ENCODE results near the gene MSLN. TPM values are rescaled to one million over a fixed set of nuclear protein-coding genes. Genes with fewer than 3 reads are reported as not detected.

The MSLN gene
- polyA plus RNA-seq, 1 of the 3 experiments (the other 2 are of a cell fraction): 0.02 TPM

DNA sequence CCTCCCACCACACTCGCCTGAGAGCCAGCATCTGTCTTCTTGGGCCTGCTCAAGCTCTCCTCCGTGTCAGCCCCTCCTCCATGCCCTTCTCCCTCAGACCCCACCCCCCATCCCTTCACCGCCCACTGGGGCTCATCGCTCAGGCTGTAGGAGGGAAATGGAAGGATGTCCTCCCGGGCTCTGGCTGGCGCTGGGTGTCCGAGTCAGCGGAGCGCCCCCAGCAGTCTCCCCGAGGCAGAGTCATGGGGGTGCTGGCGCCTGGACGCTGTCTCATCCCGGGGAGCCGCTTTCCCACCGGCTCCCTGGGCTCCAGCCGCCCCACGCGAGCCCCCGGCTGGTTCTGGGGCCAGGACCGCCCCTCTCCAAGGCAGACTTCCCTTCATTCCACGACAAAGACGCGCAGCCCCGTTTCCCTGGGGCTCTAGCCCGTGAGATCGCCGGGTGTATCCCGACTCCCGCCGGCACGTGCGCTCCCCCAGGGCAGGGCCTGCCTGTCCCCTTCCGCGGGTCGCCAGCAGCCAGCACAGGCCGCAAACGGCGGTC is 40.0 kb upstream of the MSLN start (continued):
- TF ChIP-seq, protein P1, sequence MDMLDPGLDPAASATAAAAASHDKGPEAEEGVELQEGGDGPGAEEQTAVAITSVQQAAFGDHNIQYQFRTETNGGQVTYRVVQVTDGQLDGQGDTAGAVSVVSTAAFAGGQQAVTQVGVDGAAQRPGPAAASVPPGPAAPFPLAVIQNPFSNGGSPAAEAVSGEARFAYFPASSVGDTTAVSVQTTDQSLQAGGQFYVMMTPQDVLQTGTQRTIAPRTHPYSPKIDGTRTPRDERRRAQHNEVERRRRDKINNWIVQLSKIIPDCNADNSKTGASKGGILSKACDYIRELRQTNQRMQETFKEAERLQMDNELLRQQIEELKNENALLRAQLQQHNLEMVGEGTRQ (IDR thresholded peaks at IDR 0.05; ENCODE audit: borderline replicate concordance, low read depth, low read length): no peak
- TF ChIP-seq ELF1 (IDR thresholded peaks at IDR 0.05) (no peak; the same call in 1 of the 2 replicates), RFX5 (IDR thresholded peaks at IDR 0.05; ENCODE audit: low read length) (no peak), FOSL2 (IDR thresholded peaks at IDR 0.05; ENCODE audit: borderline replicate concordance, low read depth) (no peak), RAD21 (IDR thresholded peaks at IDR 0.05; ENCODE audit: low read length) (peak; percentile 5; the same call in 1 of the 2 replicates), SMC3 (IDR thresholded peaks at IDR 0.05; ENCODE audit: low read depth, low read length) (no peak), GATA2 (CRISPR knock-in tag; IDR thresholded peaks at IDR 0.05) (no peak), TCF12 (IDR thresholded peaks at IDR 0.05) (peak; percentile 59), YY1 (IDR thresholded peaks at IDR 0.05; ENCODE audit: low read depth) (peak; percentile 59; the same call in 1 of the 2 replicates), EP300 (IDR thresholded peaks at IDR 0.05; ENCODE audit: borderline replicate concordance in 1 of 2, low read depth in 1 of 2, low read length in 1 of 2) (no peak)
- TF ChIP-seq, protein P2, sequence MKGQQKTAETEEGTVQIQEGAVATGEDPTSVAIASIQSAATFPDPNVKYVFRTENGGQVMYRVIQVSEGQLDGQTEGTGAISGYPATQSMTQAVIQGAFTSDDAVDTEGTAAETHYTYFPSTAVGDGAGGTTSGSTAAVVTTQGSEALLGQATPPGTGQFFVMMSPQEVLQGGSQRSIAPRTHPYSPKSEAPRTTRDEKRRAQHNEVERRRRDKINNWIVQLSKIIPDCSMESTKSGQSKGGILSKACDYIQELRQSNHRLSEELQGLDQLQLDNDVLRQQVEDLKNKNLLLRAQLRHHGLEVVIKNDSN (IDR thresholded peaks at IDR 0.05; ENCODE audit: borderline replicate concordance, low read depth): no peak

DNA sequence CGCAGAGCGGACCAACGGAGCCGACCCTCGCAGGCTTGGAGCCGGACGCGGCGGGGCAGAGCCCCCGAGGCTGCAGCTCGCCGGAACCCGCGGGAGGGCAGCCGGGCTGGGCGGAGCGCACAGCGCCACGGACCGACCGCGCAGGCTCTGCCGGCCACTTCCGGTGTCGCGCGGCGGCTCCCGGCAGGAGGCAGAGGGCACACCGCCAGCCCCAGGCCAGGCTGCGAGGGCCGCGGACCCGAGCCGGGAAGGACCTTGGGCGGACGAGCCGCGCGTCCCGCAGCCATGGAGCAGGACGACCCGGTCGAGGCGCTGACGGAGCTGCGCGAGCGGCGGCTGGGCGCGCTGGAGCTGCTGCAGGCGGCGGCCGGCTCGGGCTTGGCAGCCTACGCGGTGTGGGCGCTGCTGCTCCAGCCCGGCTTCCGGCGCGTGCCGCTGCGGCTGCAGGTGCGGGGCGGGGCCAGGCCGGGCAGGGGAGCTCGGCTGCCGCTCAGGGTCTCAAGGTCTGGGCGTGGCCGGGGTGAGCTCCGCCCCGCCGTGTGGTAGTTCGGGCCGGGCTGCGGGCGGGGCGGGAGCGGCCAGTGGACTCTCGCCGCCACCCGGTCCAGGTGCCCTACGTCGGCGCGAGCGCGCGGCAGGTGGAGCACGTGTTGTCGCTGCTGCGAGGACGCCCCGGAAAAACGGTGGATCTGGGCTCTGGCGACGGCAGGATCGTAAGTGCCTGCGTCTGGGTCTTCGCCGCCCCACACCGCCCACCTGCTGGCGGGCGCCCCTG is 39.4 kb upstream of the MSLN start, which contains the start of gene ANTKMT:
ANTKMT (plus strand) TSS at position 157 of the 775 bp plus-strand sequence; CDS start at position 286, 129 bp downstream.
- Histone ChIP-seq H3K4me3 (ENCODE audit: low read depth in 2 of 2, low read length in 1 of 2) (peak within 1 kb of the TSS; percentile 86 to 89), H3K4me2 (peak within 1 kb of the TSS; percentile 100), H3K27ac (ENCODE audit: low read depth in 2 of 2, low read length in 1 of 2) (peak within 1 kb of the TSS; percentile 91 to 99), H3K9ac (peak within 1 kb of the TSS; percentile 85), H3K4me1 (ENCODE audit: control insufficient read depth in 1 of 2, insufficient read depth in 2 of 2, low read depth in 1 of 2, low read length in 1 of 2) (peaks cover 8 to 43% of the 10 kb centered on the region in 2 experiments; a peak in 3 of 4 replicates), H3F3A (replicated peaks; ENCODE audit: insufficient read depth) (peaks cover 26% of the 10 kb centered on the region), H3K36me3 (replicated peaks in 1 of 2; ENCODE audit: control insufficient read depth in 1 of 2, insufficient read depth in 2 of 2, low read length in 1 of 2) (peaks cover 0 to 6% of the 10 kb centered on the region in 2 experiments), H3K27me3 (ENCODE audit: insufficient read depth) (no peaks in the 10 kb centered on the region), H3K9me3 (no peaks in the 10 kb centered on the region), H3K79me2 (ENCODE audit: insufficient read depth) (no peaks in the 10 kb centered on the region; the same call in 1 of the 2 replicates), H2AFZ (ENCODE audit: low read depth) (0 out of 2 replicates have a peak within 1 kb of the TSS, but pooled peaks have one; percentile 46), H3K9me2 (no peaks in the 10 kb centered on the region), H4K20me1 (ENCODE audit: insufficient read depth) (peaks cover 23% of the 10 kb centered on the region; the same call in 1 of the 2 replicates)
- ChIA-PET POLR2A (interaction anchor here (0.6 to 3.8 kb wide), 14 partner anchors 8 to 88 kb away, joined by 3 to 19 read pairs (median 4); partner anchors contain the start of genes CHTF18, JMJD8, METTL26 and RPUSD1), CTCF (interaction anchor here (0.7 to 22.4 kb wide), 10 partner anchors 7 to 382 kb away, joined by 3 to 358 read pairs (median 9); partner anchors contain the start of genes ANTKMT, CCDC78, CIAO3 and FBXL16)
- WGBS (ENCODE audit: low lambda C conversion rate): under 1% methylated on average over 21 of the region's 106 CpGs
- peak; percentile 62; the same call in 1 of the 2 replicates for TF ChIP-seq NRF1 (IDR thresholded peaks at IDR 0.05; ENCODE audit: low read depth, low read length)
- TF ChIP-seq ELF1 (IDR thresholded peaks at IDR 0.05): peak; percentile 67
- TF ChIP-seq, protein P3, sequence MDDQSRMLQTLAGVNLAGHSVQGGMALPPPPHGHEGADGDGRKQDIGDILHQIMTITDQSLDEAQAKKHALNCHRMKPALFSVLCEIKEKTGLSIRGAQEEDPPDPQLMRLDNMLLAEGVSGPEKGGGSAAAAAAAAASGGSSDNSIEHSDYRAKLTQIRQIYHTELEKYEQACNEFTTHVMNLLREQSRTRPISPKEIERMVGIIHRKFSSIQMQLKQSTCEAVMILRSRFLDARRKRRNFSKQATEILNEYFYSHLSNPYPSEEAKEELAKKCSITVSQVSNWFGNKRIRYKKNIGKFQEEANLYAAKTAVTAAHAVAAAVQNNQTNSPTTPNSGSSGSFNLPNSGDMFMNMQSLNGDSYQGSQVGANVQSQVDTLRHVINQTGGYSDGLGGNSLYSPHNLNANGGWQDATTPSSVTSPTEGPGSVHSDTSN (IDR thresholded peaks at IDR 0.05): peak; percentile 38
- no peak for TF ChIP-seq FOXJ3 (CRISPR knock-in tag; IDR thresholded peaks at IDR 0.05)
- no peak for TF ChIP-seq FOXM1 (IDR thresholded peaks at IDR 0.05; ENCODE audit: low read depth)
- TF ChIP-seq GABPA (IDR thresholded peaks at IDR 0.05; ENCODE audit: low read depth): peak; percentile 81
- TF ChIP-seq MXI1 (IDR thresholded peaks at IDR 0.05; ENCODE audit: low read depth, low read length): peak; percentile 17; the same call in 1 of the 2 replicates
- TF ChIP-seq TAF1 (IDR thresholded peaks at IDR 0.05; ENCODE audit: borderline replicate concordance, low read depth, low read length): peak; percentile 80
- peak; percentile 75 for TF ChIP-seq POLR2AphosphoS5 (IDR thresholded peaks at IDR 0.05; ENCODE audit: low read depth, low read length)
- no peak for TF ChIP-seq RAD21 (IDR thresholded peaks at IDR 0.05; ENCODE audit: low read length)
- TF ChIP-seq, protein P2 (IDR thresholded peaks at IDR 0.05; ENCODE audit: borderline replicate concordance, low read depth): 0 out of 2 replicates have a peak, but pooled peaks have one; percentile 25
- TF ChIP-seq, protein P4, sequence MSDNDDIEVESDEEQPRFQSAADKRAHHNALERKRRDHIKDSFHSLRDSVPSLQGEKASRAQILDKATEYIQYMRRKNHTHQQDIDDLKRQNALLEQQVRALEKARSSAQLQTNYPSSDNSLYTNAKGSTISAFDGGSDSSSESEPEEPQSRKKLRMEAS (IDR thresholded peaks at IDR 0.05; ENCODE audit: low read depth): peak; percentile 95
- peak; percentile 92 for DNase-seq
